GM06990 (cell line): ENCODE results near the gene ZAP70.

Experiments
- DNase-seq: peaks from one replicate; pipeline ENCODE4 v3.0.0-alpha.2; 2011; ENCODE audit not compliant: insufficient read length; ENCODE audit errors: extremely low read depth
- H3K27me3 ChIP-seq: replicated peaks from 2 replicates; pipeline ENCODE4 v1.6.0; 2011; ENCODE audit warnings: low read length; ENCODE audit not compliant: control insufficient read depth, insufficient read depth
- H3K36me3 ChIP-seq: 2 replicates; pipeline ENCODE4 v1.5.1; 2011; ENCODE audit warnings: low read length; ENCODE audit not compliant: control insufficient read depth, insufficient read depth
- H3K4me3 ChIP-seq: replicated peaks from 2 replicates; pipeline ENCODE4 v1.5.1; 2011; ENCODE audit warnings: low read depth, mild to moderate bottlenecking, control low read depth, low read length
- CTCF ChIP-seq: IDR thresholded peaks from 2 replicates; pipeline ENCODE4 v1.5.1; 2011; ENCODE audit warnings: low read length, control low read depth, mild to moderate bottlenecking, inconsistent platforms; ENCODE audit not compliant: insufficient read depth, poor library complexity, severe bottlenecking

ZAP70 gene

DNA sequence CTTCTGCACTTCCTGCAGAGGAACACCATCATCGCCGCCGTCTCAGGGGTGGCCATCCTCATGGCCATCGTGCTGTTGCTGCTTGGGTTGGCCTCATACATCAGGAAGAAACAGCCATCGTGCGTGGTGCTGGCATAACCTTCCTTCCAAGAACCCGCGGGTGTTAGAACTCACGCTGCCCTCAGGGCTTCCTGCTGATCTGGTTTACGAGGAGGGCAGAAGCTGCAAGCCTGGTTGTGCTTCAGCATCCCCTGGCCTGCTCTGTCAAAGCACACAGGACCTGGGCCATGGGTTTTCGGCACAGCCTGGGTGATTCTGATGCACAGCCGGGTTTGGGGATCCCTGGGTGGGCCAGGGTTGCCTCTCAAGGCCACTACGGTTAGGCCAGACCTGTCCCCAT, 12.2 kb upstream of the ZAP70 start:
- no peak for DNase-seq

DNA sequence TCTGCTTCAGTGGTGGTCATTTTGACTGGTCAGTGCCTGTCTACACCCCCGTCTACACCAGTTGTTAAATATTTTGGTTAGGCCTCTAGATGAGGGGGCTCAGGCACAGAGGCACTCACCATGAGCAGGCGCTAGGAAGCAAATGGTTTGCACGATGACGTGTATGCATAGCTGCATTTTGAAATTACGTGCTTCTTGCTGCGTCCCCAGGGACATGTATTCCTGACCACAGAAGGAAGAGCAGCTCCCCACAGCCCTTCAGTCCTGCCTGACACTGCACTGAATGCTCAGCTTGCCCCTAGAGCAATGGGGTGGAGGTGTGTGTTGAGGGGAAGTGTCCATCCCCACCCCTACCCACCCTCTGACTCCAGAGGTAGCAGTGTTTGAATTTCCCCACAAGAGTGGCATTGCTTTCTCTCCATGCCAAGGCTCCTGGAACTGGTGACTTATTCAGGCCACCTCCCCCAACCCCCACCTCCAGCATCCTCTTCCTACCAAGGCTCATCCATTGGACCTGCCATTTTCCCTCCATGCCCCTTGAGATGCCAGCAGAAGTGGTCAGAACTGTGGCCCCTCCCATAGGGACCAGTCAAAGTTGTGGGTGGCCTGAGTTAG, 11.4 kb upstream of the ZAP70 start:
- no peak for TF ChIP-seq CTCF
- Histone ChIP-seq H3K27me3 (no peaks in the 10 kb centered on the region), H3K4me3 (no peak overlapping the region), H3K36me3 (no peaks in the 10 kb centered on the region)
- DNase-seq, result no peak

More for the DNA sequence above, 12.2 kb upstream of the ZAP70 start:
- Histone ChIP-seq H3K27me3 (no peaks in the 10 kb centered on the region), H3K36me3 (no peaks in the 10 kb centered on the region), H3K4me3 (no peak overlapping the region)
- TF ChIP-seq CTCF, result no peak

GRCh38 chr2:97702731-97703470, 10.5 kb upstream of the ZAP70 start:
- no peak for DNase-seq
- no peak overlapping the region for H3K4me3 ChIP-seq
- no peaks in the 10 kb centered on the region for H3K27me3 ChIP-seq
- no peaks in the 10 kb centered on the region for H3K36me3 ChIP-seq
- TF ChIP-seq CTCF, result no peak

- H3K27me3 ChIP-seq, result no peaks in the 10 kb centered on the region
- no peak for DNase-seq
- no peaks in the 10 kb centered on the region for H3K36me3 ChIP-seq
- no peak for TF ChIP-seq CTCF
- H3K4me3 ChIP-seq, result no peak overlapping the region
Measured at GRCh38 chr2:97703741-97704140, 9.6 kb upstream of the ZAP70 start.

DNA sequence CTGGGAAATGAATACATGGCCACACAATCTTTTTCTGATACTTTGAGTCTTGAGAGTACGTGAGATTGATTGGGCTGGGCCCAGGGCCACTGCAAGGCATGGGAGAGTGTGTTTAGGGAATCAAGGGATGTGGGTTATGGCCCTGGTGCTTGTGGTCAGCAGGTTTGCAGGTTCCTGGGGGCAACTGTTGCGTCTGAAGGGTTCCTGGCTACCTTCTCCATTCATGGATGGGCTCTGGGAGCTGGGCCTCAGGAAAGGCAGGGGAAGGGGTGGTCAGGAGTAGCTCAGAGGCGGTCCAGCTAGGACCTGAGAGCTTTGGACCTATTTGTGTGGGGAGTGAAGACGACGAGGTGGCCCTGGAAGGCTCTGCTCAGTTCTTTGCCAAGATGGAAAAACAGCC, 8.4 kb upstream of the ZAP70 start:
- no peaks in the 10 kb centered on the region for H3K27me3 ChIP-seq
- DNase-seq, result no peak
- no peak overlapping the region for H3K4me3 ChIP-seq
- TF ChIP-seq CTCF, result no peak
- H3K36me3 ChIP-seq, result no peaks in the 10 kb centered on the region
